ENCODE results near the gene INPP5B.
"Not testable (repeated sequence)": the region's sequence is repeated elsewhere in the genome, so short reads cannot be mapped to it uniquely, and the experiment has no call there.

Gene INPP5B

DNA sequence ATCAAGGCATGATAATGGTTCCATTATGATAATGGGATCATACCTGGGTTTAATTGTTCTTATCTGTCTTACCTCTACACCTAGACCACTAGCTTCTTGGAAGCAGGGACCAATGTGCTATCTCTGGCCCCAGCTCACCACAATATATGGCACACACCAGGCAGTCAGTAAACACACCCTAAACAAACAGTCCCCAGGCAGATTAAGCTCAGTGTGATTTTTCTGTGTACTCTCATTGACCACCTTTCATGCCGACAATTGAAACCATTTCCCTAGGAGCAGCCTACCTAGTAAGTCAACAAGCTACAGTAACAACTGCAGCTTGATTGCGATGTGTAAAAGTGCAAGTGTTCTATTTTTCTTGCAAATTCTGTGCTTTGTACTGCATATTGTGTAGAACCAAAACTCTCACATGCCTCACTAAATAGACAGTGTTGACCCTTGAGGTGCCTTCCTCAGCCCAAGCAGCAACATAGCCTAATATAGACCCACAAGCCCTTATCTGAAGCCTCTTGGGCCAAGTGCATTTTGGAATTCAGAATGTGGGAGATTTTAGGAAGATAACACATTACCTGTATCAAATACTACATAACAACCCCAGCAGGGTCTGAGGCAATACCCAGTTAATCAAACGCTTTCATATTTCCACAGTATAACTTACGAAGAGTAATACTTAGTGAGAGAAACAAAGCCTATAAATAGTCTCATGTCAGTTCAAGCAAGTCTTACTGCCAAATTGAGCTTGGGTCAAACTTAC lies 32.0 kb downstream of the INPP5B start:
- no peak for DNase-seq (ENCODE audit: low read depth in 2 of 2)

DNA sequence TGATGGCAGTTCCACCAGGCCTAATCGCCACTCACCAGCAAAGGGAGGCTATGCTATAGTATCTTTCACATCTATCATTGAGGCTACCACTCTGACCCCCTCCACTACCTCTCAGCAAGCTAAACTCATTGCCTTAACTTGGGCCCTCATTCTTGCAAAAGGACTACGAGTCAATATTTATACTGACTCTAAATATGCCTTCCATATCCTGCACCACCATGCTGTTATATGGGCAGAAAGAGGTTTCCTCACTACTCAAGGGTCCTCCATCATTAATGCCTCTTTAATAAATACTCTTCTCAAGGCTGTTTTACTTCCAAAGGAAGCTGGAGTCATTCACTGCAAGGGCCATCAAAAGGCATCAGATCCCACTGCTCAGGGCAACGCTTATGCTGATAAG lies 35.4 kb downstream of the INPP5B start:
- not testable (repeated sequence) for DNase-seq (ENCODE audit: low read depth in 2 of 2)

DNA sequence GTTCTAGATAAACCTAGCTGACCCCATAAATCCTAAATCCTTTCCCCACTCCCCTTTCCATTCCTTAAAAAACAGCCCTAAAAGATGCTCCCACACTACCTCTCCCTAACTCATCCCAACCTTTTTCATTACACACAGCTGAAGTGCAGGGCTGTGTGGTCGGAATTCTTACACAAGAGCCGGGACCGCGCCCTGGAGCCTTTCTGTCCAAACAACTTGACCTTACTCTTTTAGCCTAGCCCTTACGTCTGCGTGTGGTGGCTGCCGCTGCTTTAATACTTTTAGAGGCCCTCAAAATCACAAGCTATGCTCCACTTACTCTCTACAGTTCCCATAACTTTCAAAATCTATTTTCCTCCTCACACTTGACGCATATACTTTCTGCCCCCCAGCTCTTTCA lies 36.0 kb downstream of the INPP5B start:
- DNase-seq (ENCODE audit: low read depth in 2 of 2): not testable (repeated sequence)

DNA sequence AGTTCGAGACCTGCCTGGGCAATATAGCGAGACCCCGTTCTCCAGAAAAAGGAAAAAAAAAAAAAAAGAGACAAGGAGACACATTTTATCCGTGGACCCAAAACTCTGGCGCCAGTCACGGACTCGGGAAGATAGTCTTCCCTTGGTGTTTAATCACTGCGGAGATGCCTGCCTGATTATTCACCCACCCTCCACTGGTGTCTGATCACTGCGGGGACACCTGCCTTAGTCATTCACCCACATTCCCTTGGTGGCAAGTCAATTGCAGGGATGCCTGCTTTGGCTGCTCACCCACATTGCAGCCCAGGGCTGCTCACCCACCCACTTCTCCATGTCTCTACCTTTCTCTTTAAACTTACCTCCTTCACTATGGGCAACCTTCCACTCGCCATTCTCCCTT lies 38.3 kb downstream of the INPP5B start:
- not testable (repeated sequence) for DNase-seq (ENCODE audit: low read depth in 2 of 2)

DNA sequence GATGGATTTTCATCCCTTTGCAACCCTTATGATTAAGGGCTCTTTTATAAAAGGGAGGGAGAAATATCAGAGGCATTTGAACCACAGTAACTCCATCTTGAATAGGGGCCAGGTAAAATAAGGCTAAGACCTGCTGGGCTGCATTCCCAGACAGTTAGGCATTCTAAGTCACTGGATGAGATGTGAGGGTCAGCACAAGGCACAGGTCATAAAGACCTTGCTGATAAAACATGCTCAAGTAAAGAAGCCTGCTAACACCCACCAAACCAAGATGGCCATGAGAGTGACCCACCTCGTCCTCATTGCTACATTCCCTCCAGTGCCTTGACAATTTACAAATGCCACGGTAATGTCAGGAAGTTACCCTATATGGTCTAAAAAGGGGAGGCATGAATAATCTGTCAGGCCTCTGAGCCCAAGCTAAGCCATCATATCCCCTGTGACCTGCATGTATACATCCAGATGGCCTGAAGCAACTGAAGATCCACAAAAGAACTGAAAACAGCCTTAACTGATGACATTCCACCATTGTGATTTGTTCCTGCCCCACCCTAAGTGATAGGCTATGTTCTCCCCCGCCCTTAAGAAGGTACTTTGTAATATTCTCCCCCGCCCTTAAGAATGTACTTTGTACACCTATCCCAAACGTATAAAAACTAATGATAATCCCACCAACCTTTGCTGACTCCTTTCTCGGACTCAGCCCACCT lies 39.3 kb downstream of the INPP5B start:
- DNase-seq (ENCODE audit: low read depth in 2 of 2): not testable (repeated sequence)

DNA sequence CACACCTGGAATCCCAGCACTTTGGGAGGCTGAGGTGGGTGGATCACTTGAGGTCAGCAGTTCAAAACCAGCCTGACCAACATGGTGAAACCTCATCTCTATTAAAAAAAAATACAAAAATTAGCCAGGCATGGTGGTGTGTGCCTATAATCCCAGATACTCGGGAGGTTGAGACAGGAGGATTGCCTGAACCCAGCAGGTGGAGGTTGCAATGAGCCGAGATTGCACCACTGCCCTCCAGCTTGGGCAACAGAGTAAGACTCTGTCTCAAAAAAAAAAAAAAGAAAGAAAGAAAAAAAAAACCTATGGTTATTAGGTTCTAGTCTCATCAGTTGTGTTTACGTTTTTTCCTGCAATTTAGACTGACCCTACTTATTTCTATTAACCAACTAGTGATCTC lies 40.3 kb downstream of the INPP5B start:
- not testable (repeated sequence) for DNase-seq (ENCODE audit: low read depth in 2 of 2)

DNA sequence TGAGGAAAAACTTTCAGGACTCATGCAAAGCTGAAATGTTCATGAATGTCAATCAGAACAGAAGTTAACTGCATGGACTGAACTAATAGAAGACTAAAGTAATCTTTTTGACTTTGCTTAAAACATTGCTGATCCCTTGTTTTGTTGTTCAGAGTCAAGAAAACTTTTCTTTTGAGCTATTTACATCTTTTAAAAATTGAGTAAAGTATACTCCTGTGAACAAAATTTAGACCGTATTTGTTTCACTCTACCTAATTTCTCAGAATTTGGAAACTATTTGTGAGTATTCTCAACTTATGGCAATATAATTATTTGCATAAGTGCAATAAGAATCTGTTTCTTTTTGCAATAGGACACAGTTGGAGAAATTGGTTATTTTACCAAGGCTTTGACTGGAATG lies 41.1 kb downstream of the INPP5B start:
- no peak for DNase-seq (ENCODE audit: low read depth in 2 of 2)

DNA sequence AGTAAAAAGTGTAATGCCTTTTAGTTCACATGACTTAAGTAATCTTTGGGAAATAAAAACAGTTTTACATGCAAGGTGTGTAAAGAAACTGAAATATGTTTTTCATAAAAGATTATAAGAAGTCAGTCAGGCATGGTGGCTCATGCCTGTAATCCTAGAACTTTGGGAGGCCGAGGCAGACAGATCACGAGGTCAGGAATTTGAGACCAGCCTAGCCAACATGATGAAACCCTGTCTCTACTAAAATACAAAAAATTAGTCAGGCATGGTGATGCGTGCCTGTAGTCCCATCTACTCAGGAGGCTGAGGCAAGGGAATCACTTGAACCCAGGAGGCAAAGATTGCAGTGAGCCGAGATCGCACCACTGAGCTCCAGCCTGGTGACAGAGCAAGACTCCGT lies 42.9 kb downstream of the INPP5B start:
- DNase-seq (ENCODE audit: low read depth in 2 of 2): not testable (repeated sequence)

DNA sequence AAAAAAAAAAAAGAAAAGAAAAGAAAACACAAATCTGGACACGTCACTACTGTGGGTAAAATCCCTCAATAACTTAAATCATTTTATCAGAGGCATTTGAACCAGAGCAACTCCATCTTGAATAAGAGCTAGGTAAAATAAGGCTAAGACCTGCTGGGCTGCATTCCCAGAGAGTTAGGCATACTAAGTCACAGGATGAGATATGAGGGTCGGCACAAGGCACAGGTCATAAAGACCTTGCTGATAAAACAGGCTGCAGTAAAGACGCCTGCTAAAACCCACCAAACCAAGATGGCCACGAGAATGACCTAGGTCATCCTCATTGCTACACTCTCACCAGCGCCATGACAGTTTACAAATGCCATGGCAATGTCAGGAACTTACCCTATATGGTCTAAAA lies 43.9 kb downstream of the INPP5B start:
- no peak for DNase-seq (ENCODE audit: low read depth in 2 of 2)

DNA sequence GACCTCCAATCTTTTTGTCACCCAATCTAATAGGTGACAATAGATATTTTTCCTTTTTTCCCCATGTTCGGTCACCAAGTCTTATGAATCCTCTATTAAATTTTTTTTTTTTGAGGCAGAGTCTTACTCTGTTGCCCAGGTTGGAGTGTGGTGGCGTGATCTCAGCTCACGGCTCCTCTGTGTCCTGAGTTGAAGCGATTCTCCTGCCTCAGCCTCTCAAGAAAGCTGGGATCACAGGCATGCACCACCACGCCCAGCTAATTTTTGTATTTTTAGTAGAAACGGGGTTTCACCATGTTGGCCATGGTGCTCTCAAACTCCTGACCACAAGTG lies 45.0 kb downstream of the INPP5B start:
- no peak for DNase-seq (ENCODE audit: low read depth in 2 of 2)

DNA sequence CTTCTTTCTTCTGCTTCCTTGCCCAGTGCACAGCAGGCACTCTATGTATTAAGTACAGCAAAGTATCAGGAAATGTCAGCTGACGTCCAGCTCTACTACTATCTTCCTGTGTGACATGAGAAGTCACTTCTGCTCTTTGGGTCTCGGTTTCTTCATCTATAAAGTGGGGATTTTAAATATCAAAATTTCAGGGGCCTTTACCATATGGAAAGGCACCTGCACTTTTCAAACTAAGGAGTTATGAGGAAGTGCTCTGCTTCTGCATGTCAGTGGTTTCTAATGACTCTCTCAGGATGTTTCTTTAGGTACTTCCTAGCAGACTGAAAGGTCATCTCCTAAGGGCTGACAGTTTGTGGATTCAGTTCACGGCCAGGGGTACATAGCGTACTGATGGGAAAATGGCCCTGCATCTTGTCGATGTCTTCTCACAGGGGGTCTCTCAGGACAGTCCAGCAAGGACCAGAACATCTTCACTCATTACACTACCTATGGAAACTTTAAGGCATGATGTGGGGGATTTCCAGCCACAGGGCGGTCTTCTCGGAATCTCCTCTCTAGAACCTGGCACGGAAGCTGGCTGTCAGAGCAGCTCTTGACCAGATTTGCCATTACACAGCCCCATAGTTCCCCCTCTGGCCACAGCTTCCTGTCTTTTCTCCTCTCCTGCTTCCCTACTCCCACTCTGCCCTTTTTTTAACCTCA lies 45.5 kb downstream of the INPP5B start:
- DNase-seq (ENCODE audit: low read depth in 2 of 2): no peak

DNA sequence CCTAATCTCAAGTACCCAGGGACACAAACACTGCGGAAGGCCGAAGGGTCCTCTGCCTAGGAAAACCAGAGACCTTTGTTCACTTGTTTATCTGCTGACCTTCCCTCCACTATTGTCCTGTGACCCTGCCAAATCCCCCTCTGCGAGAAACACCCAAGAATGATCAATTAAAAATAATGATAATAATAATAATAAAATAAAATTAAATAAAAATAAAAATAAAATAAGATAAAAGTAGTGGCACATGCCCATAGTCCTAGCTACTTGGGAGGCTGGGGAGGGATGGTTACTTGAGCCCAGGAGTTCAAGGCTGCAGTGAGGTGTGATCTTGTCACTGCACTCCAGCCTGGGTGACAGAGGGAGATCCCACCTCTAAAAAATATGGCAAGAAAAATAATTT lies 49.3 kb downstream of the INPP5B start:
- not testable (repeated sequence) for DNase-seq (ENCODE audit: low read depth in 2 of 2)

DNA sequence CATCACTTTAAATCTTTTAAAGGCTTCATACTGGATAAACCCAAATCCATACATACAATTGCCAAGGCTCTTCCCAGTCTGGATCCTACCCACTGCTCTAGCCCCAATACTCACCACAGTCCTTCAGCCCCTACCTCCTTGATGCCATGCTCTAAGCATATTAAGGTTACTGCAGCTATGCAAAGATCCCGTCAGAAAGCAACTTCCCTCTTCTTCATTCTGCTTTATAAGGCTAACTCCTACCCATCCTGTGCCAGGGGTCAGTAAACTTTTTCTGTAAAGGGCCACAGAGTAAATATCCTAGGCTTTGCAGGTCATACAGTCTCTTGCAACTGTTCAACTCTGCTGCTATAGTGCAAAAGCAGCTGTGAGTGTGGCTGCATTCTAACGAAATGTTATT lies 53.2 kb downstream of the INPP5B start:
- DNase-seq (ENCODE audit: low read depth in 2 of 2): no peak

DNA sequence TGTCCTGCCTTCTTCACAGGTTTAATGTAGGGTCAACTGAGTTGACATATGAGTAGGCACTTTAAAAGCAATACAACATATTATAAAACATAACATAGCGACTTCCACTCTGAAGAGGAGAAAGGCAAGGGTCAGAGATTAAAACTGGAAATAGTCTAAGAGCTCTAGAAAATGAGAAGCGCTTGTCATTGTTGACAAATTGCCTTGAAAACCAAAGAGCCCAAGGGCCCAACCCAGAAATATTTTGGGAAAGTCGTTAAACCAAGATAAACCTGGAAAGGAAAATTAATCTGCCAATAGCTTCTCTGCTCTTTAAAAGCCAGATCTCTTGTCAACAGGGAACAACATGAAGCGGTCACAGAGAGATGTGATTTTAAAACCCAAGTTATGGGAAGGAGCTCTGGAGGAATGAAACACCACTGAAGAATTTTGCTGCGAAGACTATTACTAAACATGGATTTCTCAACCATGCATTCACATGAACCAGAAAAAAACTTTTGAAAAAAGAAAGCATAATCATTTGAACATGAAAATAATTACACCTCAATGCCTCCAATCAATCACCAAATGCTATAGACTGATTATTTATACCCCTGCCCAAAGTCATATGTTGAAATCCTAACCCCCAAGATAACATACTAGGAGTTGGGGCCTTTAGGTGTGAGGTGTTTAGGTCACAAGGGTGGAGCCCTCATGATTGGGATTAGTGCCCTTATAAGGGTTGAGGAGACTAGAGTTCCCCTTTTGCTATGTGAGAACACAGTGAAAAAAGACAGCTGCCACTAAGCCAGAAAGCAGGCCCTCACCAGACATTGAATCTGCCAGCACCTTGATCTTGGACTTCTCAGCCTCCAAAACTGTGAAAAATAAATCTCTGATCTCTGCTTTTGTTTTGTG lies 54.5 kb downstream of the INPP5B start:
- DNase-seq (ENCODE audit: low read depth in 2 of 2): no peak

DNA sequence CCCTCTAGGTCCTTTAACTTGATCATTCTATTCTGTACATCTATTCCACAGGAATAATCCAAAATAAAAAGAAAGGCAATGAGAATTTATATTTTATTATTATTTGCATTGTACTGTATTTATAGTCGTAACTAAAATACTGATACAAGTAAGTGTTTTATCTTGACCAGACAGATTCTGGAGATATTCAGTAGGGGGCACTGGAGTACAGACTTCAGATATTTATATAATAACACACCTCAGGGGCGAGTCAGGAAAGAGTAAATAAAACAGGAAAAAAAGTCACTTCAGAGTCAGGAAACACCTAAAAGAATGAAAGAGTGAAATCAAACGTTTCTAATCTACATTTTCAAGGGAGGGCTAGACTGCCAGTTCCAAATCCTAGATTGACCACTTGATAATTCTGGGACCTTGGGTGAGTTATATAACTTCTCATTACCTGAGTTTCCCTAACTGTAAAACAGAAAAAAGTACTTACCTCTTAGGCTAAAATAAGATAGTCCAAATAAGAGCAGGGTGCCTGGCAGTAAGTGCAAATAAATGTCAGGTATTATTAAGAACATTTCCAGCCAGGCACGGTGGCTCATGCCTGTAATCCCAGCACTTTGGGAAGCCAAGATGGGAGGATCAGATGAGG lies 56.4 kb downstream of the INPP5B start:
- no peak for DNase-seq (ENCODE audit: low read depth in 2 of 2)

DNA sequence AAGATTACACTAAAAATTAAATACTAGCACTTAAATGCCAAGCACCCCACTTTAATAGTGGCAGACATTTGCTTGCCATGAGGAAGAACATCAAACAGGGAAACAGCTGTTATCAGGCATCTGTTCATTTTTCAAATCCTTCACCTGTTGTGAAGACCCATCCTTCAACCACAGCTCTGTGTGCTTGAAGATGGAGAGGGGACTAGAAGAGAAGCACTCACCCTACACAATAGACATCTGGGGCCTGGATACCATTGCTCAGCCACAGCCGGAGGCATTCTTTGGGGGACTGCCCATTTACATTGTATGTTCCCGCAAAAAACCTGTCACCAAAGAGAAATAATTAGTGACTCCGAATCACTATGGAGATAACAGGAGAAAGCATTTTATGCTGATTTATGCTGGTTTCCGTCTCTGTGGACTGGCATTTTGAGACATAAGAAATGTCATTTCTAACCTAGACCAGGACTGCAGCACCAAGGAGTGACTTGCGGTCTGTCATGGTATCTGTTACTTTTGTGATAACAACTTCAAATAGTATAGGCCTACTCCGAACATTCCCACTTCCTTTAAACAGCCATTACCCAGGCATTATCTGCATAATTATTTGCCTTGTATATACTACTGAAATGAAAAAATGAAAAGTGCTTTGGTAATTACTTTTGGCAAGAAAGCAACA lies 58.7 kb downstream of the INPP5B start:
- DNase-seq (ENCODE audit: low read depth in 2 of 2): no peak

DNA sequence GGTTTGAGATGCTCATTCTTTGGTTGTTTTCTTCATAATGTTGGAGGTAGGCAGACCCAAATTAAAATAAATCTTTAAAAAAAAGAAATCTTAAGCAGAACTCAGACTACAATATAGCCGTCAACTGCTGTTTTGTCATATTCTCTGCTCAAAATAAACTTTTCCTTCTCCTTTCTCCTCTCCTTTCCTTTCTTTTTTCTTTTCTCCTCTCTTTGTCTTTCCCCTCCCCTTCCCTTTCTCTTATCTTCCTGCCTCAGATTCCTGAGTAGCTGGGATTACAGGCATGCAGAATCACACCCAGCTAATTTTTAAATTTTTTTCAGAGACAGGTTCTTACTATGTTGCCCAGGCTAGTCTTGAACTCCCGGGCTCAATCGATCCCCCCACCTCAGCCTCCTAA lies 62.7 kb downstream of the INPP5B start:
- no peak for DNase-seq (ENCODE audit: low read depth in 2 of 2)

DNA sequence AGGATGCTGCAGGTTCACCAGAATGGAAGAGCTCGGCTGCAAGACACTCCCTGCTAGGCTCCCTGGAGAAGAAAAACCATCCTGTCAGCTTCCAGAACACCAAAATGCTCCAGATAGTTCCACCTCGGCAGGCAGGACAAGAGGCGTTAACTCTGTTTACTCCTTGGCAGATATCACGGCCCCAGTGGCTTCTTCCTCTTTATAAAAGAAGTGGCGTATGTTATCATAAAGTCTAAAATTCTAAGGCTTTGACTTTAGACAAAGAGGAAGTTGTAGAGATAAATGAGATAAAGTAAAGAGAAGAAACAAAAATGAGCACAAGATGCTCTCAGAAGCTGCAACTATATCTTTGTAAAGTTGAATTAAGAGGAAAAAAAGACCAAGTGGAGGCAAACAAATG lies 63.2 kb downstream of the INPP5B start:
- no peak for DNase-seq (ENCODE audit: low read depth in 2 of 2)

DNA sequence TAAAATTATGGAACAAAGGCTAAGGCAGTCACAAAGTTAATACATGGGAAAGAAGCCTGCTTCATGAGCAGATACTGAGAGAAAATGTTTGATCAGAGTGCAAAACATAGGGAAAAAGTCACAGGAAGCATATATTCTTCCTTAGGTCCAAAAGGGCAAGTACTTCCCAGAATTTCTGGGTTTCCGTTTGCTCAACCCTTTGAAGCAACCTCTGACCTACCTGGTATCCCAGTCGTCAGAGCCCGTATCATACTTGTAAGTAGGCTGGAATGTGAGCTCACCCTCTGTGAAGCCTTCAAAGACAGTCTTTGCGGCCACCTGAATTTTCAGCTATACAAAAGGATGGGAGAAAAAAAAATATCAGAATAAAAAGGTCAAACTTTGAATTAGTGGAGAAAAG lies 67.0 kb downstream of the INPP5B start:
- no peak for DNase-seq (ENCODE audit: low read depth in 2 of 2)

DNA sequence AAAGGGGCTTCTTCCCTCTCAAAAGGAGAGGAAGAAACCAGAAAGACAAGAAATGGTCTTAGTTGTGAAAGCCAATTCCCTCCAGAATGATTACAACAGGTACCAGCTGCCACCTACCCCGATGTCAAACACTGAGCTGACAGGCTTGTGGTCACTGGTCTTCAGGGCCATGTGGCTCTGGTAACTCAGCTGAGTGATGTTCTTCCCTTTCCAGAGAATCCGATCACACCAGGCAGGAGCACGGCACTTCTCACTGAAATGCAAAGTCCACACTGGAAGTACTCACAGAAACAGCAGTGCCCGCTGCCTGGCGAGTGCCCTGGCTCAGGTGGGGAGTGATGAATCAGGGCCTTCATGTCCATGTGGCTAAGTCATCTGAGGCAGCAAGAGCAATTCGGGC lies 68.8 kb downstream of the INPP5B start:
- DNase-seq (ENCODE audit: low read depth in 2 of 2): no peak

DNA sequence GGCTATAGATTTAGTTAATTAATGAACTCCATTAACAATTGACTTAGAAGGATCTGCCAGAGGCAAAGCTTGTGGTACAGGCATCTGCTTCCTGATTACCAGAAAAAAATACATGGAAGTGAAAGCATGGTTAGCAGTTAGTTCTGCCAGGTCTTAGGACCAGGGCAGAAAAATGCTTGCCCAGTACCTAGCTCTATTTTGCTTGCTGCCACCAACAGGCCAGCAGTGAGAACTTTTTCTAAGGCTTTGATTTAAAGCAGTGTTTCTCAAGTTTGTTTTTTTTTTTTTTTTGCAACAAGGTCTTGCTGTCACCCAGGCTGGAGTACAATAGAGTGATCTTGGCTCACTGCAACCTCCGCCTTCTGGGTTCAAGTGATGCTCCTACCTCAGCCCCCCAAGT lies 71.0 kb downstream of the INPP5B start:
- no peak for DNase-seq (ENCODE audit: low read depth in 2 of 2)

Data from stimulated activated CD4-positive, alpha-beta T cell treated with anti-CD3 and anti-CD28 coated beads, Interleukin-1b, Interleukin-23, amount 100 ng/mL, for 4 hours (primary cell).